C4-2B (cell line): ENCODE results near the gene MBD3.
A peak's percentile ranks its signal among the peaks of the same experiment; 100 is the strongest.

ENCODE experiments used
- H3K27ac ChIP-seq: fragments of 450-650 bp; 2 replicates; pipeline ENCODE4 v1.5.1; 2017
- CTCF ChIP-seq: fragments of 450-650 bp; conservative IDR thresholded peaks from 2 replicates; pipeline ENCODE4 v1.5.1; 2017; ENCODE audit warnings: mild to moderate bottlenecking
- ZFX ChIP-seq: fragments of 450-650 bp; IDR thresholded peaks from 2 replicates; pipeline ENCODE4 v1.6.1; 2017

The MBD3 gene

GRCh38 chr19:1618157-1619093, 25.8 kb upstream of the MBD3 start:
- TF ChIP-seq ZFX (no peak), CTCF (peak; percentile 67)
- H3K27ac ChIP-seq = no peak overlapping the region

- no peak overlapping the region for H3K27ac ChIP-seq
- TF ChIP-seq ZFX (no peak), CTCF (no peak)
Observed at GRCh38 chr19:1616875-1617274, 24.2 kb upstream of the MBD3 start.

DNA sequence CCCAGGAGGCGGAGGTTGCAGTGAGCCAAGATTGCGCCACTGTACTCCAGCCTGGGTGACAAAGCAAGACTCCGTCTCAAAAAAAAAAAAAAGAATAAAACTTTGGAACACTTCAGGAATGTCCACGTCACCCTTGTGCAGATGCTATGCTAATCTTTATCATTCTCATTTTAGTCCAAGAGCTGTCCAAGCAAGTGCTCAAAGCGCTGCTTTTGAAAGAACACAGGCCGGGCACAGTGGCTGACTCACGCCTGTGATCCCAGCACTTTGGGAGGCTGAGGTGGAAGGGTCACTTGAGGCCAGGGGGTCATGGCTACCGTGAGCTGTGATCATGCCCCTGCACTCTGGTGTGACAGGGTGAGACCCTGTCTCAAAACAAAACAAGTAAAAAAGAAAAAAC, 23.7 kb upstream of the MBD3 start:
- TF ChIP-seq CTCF = no peak
- no peak overlapping the region for H3K27ac ChIP-seq

- TF ChIP-seq ZFX (no peak), CTCF (no peak)
- no peak overlapping the region for H3K27ac ChIP-seq
Observed at GRCh38 chr19:1615156-1615765, 22.6 kb upstream of the MBD3 start.

- no peak overlapping the region for H3K27ac ChIP-seq
- TF ChIP-seq CTCF (no peak), ZFX (no peak)
Observed at GRCh38 chr19:1613808-1614570, 21.3 kb upstream of the MBD3 start.

- H3K27ac ChIP-seq = no peak overlapping the region
- no peak for TF ChIP-seq CTCF
Observed at GRCh38 chr19:1613146-1613545, 20.5 kb upstream of the MBD3 start.
